Effector memory CD4-positive, alpha-beta T cell (primary cell): Measurements from ENCODE around the gene HCRTR2.

Source experiments
- DNase-seq, 3 donors: peaks; one replicate each; pipeline ENCODE4 v3.0.0-alpha.2; 2020
- H3K27ac ChIP-seq: 2 replicates; pipeline ENCODE4 v1.7.0; 2013; ENCODE audit warnings: mild to moderate bottlenecking, low read length, moderate library complexity; ENCODE audit not compliant: insufficient read depth, poor library complexity, severe bottlenecking
- H3K27me3 ChIP-seq: replicated peaks from 2 replicates; pipeline ENCODE4 v1.7.0; 2013; ENCODE audit warnings: mild to moderate bottlenecking, low read length; ENCODE audit not compliant: insufficient read depth, control insufficient read depth, poor library complexity, severe bottlenecking
- H3K36me3 ChIP-seq: 2 replicates; pipeline ENCODE4 v1.7.0; 2013; ENCODE audit warnings: mild to moderate bottlenecking, low read length, moderate library complexity; ENCODE audit not compliant: control insufficient read depth, insufficient read depth
- H3K4me1 ChIP-seq: 2 replicates; pipeline ENCODE4 v1.7.0; 2013; ENCODE audit warnings: low read length, mild to moderate bottlenecking; ENCODE audit not compliant: control insufficient read depth, insufficient read depth, poor library complexity, severe bottlenecking
- H3K4me3 ChIP-seq: 2 replicates; pipeline ENCODE4 v1.7.0; 2013; ENCODE audit warnings: low read length, low read depth, mild to moderate bottlenecking; ENCODE audit not compliant: insufficient read depth, poor library complexity, severe bottlenecking
- H3K9me3 ChIP-seq: 2 replicates; pipeline ENCODE4 v1.7.0; 2013; ENCODE audit warnings: mild to moderate bottlenecking, low read length, moderate library complexity; ENCODE audit not compliant: control insufficient read depth

The HCRTR2 gene

GRCh38 chr6:55175078-55176049 is 1.0 kb downstream of the HCRTR2 start:
- no peak for DNase-seq
- Histone ChIP-seq H3K9me3 (no peaks in the 10 kb centered on the region), H3K36me3 (no peaks in the 10 kb centered on the region), H3K4me3 (no peak overlapping the region), H3K27ac (no peak overlapping the region), H3K4me1 (no peaks in the 10 kb centered on the region), H3K27me3 (no peaks in the 10 kb centered on the region)

- DNase-seq, result no peak
- Histone ChIP-seq H3K27ac (no peak overlapping the region), H3K4me3 (no peak overlapping the region)
Observed at GRCh38 chr6:55176958-55177357, 2.6 kb downstream of the HCRTR2 start.

DNA sequence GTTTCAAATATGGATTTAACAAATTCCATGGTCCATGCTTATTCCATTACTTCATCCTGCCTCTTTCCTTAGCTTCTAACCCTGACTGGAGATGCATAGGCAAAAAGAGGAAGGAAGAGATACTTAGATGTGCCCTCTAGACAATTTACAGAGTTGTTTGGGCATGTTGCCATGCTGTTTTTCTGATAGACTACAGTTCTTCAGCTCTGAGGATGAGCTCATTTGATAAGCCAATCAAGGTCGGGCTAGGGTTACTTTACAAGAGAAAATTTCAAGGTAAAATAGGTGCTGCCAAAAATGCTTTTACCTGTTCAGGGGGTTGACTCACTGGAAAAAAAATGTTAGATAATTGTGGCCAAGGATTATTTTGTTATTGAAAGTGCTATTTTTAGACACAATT is 5.9 kb downstream of the HCRTR2 start:
- H3K27ac ChIP-seq, result no peak overlapping the region
- H3K4me3 ChIP-seq, result no peak overlapping the region
- no peaks in the 10 kb centered on the region for H3K9me3 ChIP-seq
- H3K36me3 ChIP-seq, result no peaks in the 10 kb centered on the region
- no peak for DNase-seq
- no peaks in the 10 kb centered on the region for H3K4me1 ChIP-seq
- H3K27me3 ChIP-seq, result no peaks in the 10 kb centered on the region

More at GRCh38 chr6:55176958-55177357, 2.6 kb downstream of the HCRTR2 start:
- Histone ChIP-seq H3K9me3 (no peaks in the 10 kb centered on the region), H3K27me3 (no peaks in the 10 kb centered on the region), H3K36me3 (no peaks in the 10 kb centered on the region), H3K4me1 (no peaks in the 10 kb centered on the region)

DNA sequence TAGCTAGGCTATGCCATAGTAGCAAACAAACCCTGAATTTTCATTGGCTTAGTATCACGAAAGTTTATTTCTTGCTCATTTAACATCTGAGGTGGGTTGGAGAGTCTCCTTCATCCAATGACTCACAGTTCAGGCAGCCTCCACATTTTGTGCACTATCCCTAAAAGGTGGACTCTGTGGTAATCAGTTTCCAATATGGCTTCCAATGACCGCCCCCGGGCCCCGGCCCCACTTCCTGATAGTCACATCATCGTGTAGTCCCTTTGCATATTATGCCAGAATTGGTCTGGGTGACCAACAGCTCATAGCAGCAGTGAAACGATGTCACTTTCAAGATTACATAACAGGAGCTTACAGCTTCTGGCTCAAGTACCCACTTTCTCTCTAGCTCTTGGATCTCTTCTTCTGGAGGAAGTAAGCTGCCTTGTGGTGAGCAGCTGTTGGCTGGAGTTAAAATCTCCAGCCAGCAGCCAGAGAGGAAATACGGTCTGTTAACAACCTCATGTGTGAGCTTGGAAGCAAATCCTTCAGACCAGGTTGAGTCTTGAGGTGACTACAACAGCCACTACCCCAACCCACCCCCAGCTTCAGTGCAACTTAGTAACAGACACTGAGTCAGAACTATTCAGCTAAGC is 7.8 kb downstream of the HCRTR2 start:
- Histone ChIP-seq H3K27ac (no peak overlapping the region), H3K27me3 (no peaks in the 10 kb centered on the region), H3K4me1 (no peaks in the 10 kb centered on the region), H3K36me3 (no peaks in the 10 kb centered on the region), H3K4me3 (no peak overlapping the region), H3K9me3 (no peaks in the 10 kb centered on the region)
- DNase-seq, result no peak

- no peak overlapping the region for H3K27ac ChIP-seq
- no peak for DNase-seq
- no peak overlapping the region for H3K4me3 ChIP-seq
- no peaks in the 10 kb centered on the region for H3K36me3 ChIP-seq
- H3K27me3 ChIP-seq, result no peaks in the 10 kb centered on the region
- H3K9me3 ChIP-seq, result no peaks in the 10 kb centered on the region
- H3K4me1 ChIP-seq, result no peaks in the 10 kb centered on the region
Observed at GRCh38 chr6:55184782-55185530, 10.6 kb downstream of the HCRTR2 start.

- no peaks in the 10 kb centered on the region for H3K27me3 ChIP-seq
- H3K36me3 ChIP-seq, result no peaks in the 10 kb centered on the region
- H3K9me3 ChIP-seq, result no peaks in the 10 kb centered on the region
- H3K4me1 ChIP-seq, result no peaks in the 10 kb centered on the region
- DNase-seq, result no peak
- H3K4me3 ChIP-seq, result no peak overlapping the region
- no peak overlapping the region for H3K27ac ChIP-seq
Observed at GRCh38 chr6:55198715-55199114, 24.4 kb downstream of the HCRTR2 start.

DNA sequence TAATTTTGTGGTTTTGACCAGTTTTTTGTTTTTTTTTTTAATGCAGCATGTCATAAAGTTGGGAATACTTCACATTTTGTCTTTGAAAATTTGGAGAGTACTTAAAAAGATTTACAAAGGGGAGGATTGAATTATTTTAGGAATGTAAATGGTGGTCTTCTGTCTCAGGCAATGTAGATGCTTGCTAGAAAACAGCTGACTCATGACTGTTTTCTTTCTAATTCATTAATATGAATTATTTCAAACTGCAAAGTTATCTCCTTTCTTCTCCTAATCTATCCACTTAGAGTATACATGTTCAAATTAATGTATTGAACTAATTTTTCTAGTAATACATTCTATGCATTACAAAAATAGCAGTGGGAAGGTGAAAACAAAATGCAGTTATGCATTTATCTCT is 24.9 kb downstream of the HCRTR2 start:
- Histone ChIP-seq H3K9me3 (no peaks in the 10 kb centered on the region), H3K27me3 (no peaks in the 10 kb centered on the region), H3K4me1 (no peaks in the 10 kb centered on the region), H3K4me3 (no peak overlapping the region), H3K27ac (no peak overlapping the region), H3K36me3 (no peaks in the 10 kb centered on the region)
- DNase-seq, result no peak

DNA sequence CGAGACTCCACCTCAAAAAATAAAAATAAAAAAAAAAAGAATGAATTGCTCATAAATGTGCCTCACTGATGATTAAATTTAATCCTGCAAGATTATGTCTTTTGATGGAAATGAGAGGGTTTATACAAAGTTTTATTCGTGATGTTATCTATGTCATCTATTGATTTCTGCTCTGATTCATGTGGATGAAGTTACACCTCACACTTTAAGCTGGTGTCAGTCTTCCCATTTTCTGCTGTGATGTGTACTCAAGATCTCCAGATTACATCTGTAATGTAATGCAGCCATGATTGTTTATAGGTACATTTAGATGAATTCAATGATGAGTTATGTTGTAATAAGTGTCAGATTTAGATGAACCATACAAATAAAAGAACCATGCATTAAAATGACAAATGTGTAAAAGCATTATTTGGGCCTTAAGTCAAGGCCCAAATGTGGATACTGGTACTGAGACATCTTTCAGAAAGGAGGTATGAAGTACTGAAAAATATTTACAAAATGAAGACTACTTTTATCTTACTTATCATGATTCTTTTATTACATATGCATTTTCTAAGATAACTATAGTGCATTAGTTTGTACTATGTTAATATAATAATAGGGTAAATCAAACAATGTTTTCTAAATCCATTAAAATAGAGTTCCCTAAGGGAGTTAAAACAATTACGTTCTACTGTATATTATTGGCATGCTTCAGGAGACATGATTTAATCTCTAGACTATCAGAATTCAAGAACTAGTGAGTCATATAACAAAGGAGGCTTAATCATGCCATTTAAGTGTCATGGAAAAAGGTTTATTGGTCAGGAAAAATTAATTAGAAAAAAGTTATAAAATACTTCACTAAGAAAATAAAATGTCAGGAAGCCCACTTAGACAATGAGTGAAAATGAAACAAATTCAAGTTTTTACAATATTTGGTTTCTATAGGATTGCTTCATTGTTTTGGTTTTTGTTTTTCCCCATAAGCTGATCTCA is 34.5 kb downstream of the HCRTR2 start:
- no peak for DNase-seq
- Histone ChIP-seq H3K4me1 (no peaks in the 10 kb centered on the region), H3K27me3 (no peaks in the 10 kb centered on the region), H3K9me3 (no peaks in the 10 kb centered on the region), H3K27ac (no peak overlapping the region), H3K4me3 (no peak overlapping the region), H3K36me3 (no peaks in the 10 kb centered on the region)

DNA sequence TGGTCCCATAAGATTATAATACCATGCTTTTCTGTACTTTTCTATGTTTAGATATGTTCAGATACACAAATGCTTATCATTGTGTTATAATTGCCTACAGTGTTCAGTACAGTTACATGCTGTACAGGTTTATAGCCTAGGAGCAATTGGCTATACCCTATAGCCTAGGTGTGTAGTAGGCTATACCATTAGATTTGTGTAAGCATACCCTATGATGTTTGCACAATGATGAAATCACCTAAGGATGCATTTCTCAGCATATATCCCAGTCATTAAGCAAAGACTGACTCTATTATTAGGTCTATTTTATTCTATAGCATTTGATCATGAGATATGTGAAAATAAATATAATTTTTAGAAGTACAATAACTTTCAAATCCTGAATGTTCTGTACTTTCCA is 36.6 kb downstream of the HCRTR2 start:
- Histone ChIP-seq H3K4me3 (no peak overlapping the region), H3K36me3 (no peaks in the 10 kb centered on the region), H3K9me3 (no peaks in the 10 kb centered on the region), H3K4me1 (no peaks in the 10 kb centered on the region), H3K27me3 (no peaks in the 10 kb centered on the region), H3K27ac (no peak overlapping the region)
- DNase-seq, result no peak
